ENCODE results near the gene ZNF316.
"Not testable (repeated sequence)": the region's sequence is repeated elsewhere in the genome, so short reads cannot be mapped to it uniquely, and the experiment has no call there.

The ZNF316 gene

DNA sequence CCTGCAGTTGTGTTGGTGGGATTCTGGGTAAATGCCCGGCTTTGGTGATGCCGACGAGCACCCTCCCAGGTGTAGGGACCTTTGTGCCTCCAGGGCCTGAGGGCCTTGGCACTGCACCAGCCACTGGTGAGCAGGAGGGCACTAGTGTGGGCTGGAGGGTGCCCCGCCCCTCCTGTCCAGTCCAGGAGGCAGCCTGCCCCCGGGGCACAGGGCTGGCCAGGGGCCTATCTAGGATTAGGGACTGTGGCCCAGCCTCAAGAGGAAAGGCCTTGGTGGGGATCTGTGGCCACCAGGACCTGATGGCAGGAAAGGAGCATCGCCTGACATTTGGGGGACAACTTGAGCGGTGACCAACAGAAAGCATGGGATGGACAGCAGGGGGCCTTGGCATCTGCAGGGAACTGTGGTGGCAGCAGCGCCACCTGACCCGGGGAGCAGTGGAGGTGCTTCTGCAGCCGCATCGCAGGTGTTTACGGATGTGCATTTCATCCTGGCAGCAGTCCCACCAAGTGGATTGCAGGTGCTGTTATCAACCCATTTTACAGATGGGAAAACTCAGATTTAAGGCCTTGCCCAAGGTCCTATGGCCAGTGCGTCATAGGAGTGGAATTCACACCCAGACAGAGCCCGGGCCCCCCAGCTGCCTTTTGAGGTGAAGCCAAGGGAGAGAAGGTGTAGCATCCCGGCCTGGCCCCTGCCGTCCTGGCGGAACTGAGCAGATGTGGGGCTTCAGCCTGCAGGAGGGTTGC lies 11.1 kb downstream of the ZNF316 start:
- no peak for DNase-seq

DNA sequence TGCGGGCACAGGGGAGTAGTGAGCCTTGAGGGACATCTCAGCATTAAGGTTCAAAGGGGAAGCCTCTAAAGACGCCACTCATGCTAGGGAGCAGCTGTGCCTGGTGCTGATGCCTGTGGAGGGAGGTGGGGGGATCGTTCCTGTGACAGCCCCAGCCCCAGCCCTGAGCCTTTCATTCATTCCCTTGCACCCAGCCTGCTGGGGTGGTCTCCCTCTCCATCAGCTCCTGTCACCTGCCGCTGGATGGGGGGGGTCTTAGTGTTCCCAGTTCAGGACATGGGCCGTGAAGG lies 11.6 kb downstream of the ZNF316 start:
- no peak for DNase-seq

DNA sequence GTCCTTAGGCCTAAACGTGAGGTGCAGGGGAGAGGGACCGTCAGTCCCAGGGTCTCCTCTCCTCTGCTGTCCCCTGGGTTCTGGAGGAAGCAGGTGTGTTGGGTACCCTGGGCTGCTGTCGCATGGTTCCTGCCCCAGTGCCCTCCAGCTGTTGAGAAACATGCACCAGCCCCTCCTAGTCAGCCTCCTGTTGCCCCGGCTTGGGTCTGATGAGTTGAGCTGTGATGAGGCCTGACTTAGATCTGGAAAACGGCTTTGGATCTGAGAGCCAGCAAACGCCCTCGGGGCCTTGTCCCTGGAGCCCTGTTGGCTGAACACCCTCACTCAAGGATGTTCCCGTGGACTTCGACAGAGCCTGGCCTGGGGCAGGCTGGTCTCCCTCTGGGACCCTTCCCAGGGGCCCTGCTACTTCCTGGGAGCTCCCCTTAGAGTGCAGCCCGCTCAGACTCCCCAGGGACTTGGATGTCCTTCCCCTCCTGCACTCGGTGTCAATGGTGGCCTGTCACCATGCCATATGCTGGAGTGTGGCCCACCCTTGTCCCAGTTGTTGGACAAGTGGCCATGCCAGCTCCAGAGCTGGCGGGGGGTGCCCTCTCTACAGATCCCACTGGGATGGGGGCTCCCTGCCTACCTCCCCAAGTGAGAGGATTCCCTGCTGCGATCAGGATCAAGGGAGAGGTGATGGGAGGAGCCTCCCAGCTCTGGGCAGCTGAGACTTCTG lies 12.3 kb downstream of the ZNF316 start:
- no peak for DNase-seq

DNA sequence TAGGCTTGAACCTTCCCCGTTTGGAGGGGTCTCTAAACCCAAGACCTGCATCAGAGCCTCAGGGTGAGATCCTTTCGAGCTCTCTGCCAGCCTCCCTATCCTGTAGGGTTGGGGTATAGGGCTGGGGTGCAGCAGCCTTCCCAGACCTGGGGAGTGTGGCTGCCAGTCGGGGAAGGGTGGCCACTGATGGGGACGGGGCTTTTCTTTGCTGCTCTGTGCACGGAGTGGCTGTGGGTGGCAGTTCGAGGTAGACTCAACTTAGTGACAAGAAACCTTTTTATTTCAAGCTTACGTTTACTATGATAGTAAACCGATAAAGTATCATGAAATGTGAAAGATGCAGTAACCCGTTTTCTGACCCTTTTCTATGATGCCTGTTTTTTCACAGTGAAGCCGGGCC lies 13.0 kb downstream of the ZNF316 start:
- DNase-seq, result no peak

DNA sequence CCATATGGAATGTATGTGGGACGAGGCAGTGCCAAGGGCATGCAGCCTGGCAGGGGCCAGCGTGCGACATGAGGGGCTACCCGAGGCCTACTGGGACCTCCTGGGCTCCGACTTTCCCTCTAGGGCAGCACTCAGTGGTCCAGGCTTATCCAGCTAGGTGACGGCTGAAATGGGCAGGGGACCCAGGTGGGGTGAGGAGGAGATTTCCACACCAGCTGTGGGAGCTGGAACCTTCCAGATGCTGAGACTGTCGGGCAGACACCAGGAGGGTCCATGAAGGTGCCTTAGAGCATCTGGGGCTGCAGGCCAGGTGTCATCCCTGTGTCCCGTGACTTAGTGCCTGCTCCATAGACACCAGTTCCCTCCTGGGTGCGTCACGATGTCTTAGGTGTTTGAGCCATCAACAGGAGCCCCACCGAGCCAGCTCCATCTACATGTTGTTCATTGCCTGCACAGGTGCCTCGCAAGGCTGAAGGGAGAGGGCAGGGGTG lies 13.4 kb downstream of the ZNF316 start:
- DNase-seq, result no peak

DNA sequence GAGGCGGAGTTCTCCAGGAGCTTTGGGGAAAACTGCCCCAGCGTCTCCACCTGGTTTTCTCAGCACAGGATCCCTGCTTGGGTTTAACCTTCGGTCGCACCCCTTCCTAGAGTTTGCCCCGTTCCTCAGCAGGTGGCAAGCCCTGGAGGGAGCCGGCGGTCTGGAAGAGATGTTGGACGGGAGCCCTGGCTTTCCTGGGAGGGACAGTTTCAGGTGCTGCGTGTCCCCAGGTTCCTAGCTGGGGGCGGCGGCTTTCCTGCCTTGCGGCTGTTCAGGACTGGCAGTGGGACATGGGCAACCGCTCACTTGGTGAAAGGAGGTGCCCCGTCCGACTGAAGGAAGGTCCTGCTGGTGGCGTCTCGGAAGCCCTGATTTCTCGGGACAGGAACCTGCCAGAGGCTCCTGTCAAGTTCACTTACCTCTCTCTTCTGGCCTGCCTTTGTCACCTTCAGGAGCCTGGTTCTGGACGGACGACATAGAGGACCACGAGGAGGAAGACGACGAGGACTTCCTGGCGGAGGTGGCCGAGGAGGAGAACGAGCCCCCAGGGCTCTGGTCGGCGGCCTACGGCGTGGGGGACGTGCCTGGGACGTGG lies 14.8 kb downstream of the ZNF316 start:
- no peak for DNase-seq

DNA sequence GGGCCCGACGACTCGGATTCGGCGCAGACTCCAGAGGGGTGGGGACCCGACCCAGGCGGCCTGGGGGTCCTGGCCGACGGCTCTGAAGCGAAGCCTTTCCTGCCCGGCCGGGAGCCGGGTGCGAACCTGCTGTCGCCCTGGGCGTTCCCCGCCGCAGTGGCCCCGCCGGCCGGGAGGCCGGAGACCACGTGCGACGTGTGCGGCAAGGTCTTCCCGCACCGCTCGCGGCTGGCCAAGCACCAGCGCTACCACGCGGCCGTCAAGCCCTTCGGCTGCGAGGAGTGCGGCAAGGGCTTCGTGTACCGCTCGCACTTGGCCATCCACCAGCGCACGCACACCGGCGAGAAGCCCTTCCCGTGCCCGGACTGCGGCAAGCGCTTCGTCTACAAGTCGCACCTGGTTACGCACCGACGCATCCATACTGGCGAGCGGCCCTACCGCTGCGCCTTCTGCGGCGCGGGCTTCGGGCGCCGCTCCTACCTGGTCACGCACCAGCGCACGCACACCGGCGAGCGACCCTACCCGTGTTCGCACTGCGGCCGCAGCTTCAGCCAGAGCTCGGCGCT lies 15.4 kb downstream of the ZNF316 start:
- DNase-seq, result no peak

DNA sequence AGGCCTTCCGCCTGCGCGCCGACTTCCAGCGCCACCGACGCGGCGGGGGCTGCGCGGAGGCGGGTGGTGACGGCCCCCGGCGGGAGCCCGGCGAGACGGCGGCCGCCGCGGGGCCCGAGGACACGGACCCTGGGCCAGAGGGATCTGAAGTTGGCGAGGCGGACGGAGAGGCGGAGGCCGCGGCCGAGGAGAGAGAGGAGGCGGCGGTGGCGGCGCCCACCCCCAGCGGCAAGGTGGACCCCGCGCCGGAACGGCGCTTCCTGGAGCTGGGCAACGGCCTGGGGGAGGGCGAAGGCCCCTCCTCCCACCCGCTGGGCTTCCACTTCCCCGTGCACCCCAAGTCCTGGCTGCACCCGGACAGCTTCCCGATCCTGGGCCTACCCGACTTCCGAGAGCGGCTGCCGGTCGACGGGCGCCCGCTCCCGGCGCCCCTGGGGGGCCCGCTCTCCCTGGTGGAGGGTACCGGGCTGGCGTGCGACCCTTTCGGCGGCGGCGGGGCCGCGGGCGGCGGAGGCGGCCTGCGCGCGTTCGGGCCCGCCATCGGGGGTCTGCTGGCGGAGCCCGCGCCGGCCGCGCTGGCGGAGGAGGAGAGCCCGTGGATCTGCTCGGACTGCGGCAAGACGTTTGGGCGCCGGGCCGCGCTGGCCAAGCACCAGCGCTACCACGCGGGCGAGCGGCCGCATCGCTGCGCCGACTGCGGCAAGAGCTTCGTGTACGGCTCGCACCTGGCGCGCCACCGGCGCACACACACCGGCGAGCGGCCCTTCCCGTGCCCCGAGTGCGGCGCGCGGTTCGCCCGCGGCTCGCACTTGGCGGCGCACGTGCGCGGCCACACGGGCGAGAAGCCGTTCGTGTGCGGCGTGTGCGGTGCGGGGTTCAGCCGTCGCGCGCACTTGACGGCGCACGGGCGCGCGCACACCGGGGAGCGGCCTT lies 16.2 kb downstream of the ZNF316 start:
- DNase-seq, result no peak

DNA sequence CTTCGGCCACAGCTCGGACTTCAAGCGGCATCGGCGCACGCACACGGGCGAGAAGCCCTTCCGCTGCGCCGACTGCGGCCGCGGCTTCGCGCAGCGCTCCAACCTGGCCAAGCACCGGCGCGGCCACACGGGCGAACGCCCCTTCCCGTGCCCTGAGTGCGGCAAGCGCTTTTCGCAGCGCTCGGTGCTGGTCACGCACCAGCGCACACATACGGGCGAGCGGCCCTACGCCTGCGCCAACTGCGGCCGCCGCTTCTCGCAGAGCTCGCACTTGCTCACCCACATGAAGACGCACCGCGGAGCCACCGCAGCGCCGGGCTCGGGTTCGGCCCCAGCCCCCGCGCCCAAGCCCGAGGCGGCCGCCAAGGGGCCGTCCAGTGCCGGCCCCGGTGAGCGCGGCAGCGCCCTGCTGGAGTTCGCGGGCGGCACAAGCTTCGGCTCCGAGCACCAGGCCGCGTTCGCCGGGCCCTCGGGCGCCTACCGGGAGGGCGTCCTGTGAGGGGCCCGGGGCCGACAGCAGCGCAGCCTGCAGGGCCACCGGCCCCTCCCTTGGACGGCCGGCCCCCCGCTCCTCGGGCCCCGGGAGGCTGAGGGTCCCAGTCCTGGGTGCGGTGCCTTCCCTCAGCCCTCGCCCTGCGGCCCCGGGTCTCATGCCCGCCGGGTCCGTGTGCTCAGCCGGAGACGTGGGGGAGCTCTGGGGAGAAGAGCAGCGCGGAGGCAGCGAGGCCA lies 17.2 kb downstream of the ZNF316 start:
- no peak for DNase-seq

DNA sequence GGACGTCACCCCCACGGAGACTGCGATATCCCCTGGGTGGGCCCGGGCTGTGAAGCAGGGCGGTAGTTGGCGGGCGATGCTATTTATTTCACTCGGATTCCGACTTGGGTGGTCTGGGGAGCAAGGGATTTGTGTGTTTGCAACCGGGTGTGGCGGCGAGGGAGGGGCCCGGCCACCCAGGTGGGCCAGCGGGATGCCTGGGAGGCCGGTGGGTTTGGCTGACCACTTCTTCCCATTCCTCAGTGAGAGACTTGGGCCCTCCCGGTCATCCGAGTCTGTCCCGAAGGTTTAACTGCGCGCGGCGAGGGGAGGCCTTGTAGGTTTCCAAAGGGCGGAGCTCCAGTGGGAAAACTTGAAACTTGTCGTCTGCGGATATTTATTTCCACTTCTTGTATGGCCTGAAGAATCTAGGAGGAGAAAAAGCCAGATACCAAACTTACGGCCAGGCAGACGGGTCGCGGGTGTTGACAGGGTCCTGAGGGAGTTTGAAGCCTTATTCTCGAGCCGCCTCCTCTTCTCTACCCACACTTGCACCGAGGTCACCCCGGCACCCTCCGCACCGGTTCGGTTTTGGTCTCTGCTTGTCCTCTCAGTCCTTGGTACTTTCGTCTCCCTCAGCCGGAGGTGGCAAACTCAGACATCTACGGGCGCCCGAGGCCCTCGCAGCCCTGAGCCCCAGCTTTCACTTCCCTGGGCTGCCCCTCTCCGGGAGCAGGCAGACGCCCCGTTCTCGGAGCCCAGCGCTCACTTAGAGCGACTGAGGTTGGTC lies 17.9 kb downstream of the ZNF316 start:
- no peak for DNase-seq

DNA sequence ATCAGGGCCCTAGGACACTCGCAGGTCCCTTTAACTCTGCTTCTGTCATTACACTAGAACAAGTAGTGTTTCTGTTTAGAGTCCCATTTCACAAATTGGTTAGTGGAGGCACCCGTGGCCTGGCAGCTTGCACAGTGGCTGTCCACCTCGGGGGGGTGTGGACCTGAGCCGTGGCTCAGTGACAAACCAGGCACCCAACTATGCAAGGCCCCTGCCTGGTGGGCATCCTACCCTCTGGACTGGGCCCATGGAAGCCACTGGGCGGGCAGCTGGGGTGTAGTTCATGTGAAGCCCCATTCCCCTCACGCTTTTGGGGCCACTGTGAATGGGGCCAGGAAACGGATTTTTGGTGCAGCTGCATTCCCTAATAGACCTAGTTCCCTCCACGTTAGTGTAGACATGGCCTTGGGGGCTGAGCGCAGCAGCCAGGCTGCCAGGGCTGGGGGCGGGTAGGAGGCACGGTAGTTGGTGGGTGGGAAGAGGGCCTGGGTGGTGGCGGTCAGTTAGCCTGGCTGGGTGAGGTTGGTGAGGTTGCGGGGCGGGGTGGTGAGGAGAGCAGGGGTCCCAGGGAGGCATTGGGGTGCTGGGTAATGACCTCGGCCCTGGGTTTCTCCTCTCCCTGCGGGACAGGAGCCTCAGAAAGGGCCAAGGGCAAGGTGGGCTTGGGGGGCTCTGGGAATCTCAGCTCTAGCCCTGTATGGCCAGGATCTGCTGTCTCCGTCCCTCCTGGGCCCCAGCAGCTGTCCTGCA lies 18.7 kb downstream of the ZNF316 start:
- DNase-seq, result no peak

DNA sequence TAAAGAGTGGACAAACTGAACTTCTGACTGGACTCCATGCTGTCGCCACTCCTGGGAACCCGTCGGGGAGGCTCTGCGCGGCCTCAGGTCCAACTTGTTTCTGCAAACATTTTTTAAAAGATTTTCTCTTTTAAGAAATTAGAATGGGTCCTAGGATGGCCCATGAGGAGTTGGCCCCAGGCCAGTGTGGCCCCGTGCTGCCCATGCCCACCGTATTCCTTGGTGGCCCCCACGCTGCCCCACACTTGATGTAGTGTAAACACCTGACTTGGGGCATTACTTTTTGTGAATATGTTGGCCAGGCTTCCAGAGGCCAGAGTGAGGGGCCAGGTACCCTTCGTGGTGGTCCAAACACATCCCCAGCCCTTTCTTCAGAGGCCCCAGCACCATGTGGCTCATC lies 19.3 kb downstream of the ZNF316 start:
- DNase-seq, result no peak

DNA sequence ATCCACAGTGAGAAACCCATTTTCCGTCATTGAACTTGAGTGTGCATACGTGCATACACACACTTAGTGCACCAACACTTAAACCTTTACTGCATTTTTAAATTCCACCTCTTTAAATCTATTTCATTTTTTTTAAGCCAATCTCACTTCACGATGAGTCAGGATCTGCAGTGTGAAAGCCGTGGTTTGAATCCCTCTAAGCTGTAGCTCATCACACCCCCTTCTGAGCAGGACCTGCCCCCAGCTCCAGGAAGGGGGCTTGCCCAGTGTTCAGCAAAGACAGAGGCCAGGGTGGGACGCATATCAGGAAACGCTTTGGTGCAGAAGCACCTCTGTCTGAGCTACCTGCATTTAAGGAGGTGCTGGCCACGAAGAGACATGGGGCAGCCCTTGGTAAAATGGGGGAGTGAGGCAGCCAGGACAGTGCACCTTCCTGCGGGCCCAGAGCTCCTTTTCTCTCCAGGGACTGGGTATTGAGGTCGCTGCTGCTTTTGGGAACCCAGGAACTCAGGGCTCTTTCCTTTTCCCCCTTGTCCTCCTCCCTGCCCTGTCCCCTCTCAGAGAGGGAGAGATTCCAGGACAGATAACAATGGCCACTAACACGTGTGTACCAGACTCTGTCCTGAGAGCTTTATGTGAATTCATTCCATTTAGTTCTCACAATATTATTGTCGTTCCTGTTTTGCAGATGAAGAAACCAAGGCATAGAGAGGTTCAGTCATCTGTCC lies 21.7 kb downstream of the ZNF316 start:
- DNase-seq, result no peak

DNA sequence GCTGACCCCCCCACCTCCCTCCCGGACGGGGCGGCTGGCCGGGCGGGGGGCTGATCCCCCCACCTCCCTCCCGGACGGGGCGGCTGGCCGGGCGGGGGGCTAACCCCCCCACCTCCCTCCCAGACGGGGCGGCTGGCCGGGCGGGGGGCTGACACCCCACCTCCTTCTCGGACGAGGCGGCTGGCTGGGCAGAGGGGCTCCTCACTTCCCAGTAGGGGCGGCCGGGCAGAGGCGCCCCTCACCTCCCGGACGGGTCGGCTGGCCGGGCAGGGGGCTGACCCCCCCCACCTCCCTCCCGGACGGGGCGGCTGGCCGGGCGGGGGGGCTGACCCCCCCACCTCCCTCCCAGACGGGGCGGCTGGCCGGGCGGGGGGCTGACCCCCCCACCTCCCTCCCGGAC lies 33.7 kb downstream of the ZNF316 start:
- not testable (repeated sequence) for DNase-seq

DNA sequence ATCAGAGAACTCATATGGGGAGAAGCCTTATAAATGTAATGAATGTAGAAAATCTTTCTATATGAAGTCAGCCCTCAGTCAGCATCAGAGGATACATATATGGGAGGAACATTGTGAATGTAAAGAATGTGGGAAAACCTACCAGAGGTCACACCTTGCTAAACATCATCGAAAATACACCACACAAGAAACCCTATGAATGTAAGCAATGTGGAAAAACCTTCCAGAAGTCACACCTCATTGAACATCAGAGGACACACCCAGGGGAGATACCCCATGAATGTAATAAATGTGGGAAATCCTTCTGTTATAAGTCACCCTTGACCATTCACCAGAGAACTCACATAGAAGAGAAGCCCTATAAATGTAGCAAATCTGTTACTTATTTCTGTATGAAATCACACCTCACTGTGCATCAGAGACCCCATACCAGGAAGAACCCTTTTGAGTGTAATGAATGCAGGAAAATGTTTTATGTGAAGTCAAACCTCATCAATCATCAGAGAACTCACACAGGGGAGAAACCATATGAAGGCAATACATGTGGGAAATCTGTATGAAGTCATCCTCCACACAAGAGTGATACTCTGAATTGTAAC lies 38.8 kb downstream of the ZNF316 start:
- DNase-seq, result no peak

DNA sequence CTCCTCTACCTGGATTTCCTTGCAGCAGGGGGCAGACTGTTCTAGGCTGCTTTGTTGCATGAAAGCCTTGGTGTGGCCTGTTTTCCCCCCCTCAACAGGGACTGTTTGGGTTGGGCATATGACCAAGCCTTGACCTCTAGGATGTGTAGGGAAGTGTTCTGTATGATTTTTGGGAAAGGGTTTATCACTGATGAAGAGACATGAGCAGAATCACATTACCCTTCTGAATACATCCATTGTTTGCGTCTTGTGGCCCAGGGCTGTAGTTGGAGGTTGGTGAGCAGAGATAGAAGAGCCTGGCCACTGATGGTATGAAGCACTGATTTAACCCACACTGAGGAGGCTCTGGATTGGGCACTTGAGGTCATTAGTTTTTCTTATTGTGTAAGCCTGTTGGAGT lies 43.0 kb downstream of the ZNF316 start:
- DNase-seq, result no peak

DNA sequence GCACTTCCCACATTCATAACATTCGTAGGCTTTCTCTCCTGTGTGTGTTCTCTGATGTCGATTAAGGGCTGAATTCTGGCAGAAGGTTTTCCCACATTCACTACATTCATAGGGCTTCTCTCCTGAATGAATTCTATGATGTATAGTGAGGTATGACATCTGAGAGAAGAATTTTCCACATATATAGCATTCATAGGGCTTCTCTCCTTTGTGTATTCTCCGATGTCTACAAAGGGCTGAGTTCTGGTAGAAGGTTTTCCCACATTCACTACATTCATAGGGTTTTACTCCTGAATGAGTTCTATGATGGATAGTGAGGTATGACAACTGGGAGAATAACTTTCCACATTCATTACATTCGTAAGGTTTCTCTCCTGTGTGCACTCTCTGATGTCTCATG lies 54.0 kb downstream of the ZNF316 start:
- DNase-seq, result no peak

DNA sequence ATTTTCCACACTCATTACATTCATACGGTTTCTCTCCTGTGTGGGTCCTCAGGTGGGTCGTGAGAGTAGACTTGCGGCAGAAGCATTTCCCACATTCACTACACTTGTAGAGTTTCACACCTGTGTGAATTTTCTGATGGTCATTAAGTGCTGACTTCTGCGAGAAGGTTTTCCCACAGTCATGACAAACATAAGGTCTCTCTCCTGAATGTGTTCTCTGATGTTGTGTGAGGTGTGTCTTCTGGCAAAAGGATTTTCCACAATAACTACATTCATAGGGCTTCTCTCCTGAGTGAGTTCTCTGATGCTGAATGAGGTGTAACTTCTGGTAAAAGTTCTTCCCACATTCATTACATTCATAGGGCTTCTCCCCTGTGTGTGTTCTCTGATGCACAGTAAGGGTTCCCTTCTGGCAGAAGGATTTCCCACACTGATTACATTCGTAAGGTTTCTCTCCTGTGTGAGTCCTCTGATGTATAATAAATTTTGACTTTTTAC lies 54.5 kb downstream of the ZNF316 start:
- no peak for DNase-seq

DNA sequence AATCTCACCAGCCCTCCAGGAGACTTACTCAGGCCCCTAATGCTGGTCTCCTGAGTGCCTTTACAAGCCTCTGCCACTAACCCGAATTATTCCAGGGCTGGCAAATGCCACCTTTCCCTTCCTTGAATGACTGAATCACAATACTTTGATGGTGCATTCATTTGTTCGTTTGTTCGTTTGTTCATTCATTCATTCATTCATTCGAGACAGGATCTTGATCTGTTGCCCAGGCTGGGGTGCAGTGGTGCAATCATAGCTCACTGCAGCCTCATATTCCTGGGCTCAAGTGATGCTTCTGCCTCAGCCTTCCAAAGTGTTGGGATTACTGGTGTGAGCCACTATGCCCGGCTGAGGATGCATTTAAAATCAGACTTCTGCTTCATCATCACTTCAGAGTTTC lies 63.7 kb downstream of the ZNF316 start:
- DNase-seq, result no peak
